HPDE6-E6E7 (cell line): ENCODE results near the gene KCNH2.
"Not testable (repeated sequence)": the region's sequence is repeated elsewhere in the genome, so short reads cannot be mapped to it uniquely, and the experiment has no call there.

Experiments
- DNase-seq: peaks from one replicate; pipeline ENCODE4 v3.0.0; 2011; ENCODE audit warnings: missing footprints; ENCODE audit errors: extremely low spot score

The KCNH2 gene

GRCh38 chr7:150936018-150936417, 42.1 kb downstream of the KCNH2 start:
- no peak for DNase-seq

GRCh38 chr7:150935149-150935548, 43.0 kb downstream of the KCNH2 start:
- no peak for DNase-seq

GRCh38 chr7:150934045-150934766, 43.9 kb downstream of the KCNH2 start:
- DNase-seq, result no peak

GRCh38 chr7:150931199-150931869, 46.8 kb downstream of the KCNH2 start:
- DNase-seq, result no peak

- DNase-seq, result no peak
Observed at GRCh38 chr7:150928541-150928940, 49.6 kb downstream of the KCNH2 start.

GRCh38 chr7:150927956-150928344, 50.2 kb downstream of the KCNH2 start:
- no peak for DNase-seq

GRCh38 chr7:150927157-150927955, 50.8 kb downstream of the KCNH2 start:
- no peak for DNase-seq

GRCh38 chr7:150926066-150926465, 52.1 kb downstream of the KCNH2 start:
- no peak for DNase-seq

GRCh38 chr7:150924369-150924781, 53.7 kb downstream of the KCNH2 start:
- no peak for DNase-seq

- no peak for DNase-seq
Observed at GRCh38 chr7:150923802-150924201, 54.3 kb downstream of the KCNH2 start.

GRCh38 chr7:150923196-150923595, 54.9 kb downstream of the KCNH2 start:
- DNase-seq, result no peak

GRCh38 chr7:150919160-150919559, 59.0 kb downstream of the KCNH2 start:
- DNase-seq, result no peak

- DNase-seq, result no peak
Observed at GRCh38 chr7:150918378-150918777, 59.7 kb downstream of the KCNH2 start.

GRCh38 chr7:150917969-150918368, 60.2 kb downstream of the KCNH2 start:
- DNase-seq, result no peak

GRCh38 chr7:150916670-150917069, 61.5 kb downstream of the KCNH2 start:
- no peak for DNase-seq

GRCh38 chr7:150914966-150915365, 63.2 kb downstream of the KCNH2 start:
- DNase-seq, result no peak

GRCh38 chr7:150914196-150914595, 63.9 kb downstream of the KCNH2 start:
- DNase-seq, result no peak

GRCh38 chr7:150912427-150912826, 65.7 kb downstream of the KCNH2 start:
- DNase-seq, result no peak

- no peak for DNase-seq
Observed at GRCh38 chr7:150911590-150912267, 66.4 kb downstream of the KCNH2 start.

GRCh38 chr7:150910996-150911422, 67.1 kb downstream of the KCNH2 start:
- no peak for DNase-seq

GRCh38 chr7:150910305-150910995, 67.7 kb downstream of the KCNH2 start:
- not testable (repeated sequence) for DNase-seq
